ENCODE measurements around the gene LRCH3.

LRCH3 gene

DNA sequence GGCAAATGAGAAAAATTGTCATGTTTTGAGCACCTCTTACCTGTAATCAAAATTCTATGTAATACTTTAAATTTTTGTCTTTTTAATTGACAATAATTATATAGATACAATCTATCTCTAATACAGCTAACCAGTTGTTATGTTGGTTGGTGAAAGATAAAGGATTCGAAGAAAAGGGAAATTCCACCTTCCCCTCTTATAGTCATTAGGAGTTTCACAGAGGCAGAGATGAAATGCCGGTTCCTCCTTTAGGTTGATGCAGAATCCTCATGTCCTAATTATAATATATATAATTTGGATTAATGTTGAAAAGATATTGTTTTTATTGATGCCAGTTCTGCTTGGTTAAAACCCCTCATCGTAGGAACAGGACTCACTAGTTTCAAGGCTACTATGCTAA lies 67.1 kb downstream of the LRCH3 start:
- TF ChIP-seq, protein P1, sequence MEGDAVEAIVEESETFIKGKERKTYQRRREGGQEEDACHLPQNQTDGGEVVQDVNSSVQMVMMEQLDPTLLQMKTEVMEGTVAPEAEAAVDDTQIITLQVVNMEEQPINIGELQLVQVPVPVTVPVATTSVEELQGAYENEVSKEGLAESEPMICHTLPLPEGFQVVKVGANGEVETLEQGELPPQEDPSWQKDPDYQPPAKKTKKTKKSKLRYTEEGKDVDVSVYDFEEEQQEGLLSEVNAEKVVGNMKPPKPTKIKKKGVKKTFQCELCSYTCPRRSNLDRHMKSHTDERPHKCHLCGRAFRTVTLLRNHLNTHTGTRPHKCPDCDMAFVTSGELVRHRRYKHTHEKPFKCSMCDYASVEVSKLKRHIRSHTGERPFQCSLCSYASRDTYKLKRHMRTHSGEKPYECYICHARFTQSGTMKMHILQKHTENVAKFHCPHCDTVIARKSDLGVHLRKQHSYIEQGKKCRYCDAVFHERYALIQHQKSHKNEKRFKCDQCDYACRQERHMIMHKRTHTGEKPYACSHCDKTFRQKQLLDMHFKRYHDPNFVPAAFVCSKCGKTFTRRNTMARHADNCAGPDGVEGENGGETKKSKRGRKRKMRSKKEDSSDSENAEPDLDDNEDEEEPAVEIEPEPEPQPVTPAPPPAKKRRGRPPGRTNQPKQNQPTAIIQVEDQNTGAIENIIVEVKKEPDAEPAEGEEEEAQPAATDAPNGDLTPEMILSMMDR (IDR thresholded peaks at IDR 0.05; ENCODE audit: low read depth, low read length), result no peak
- no peak overlapping the region for H3K4me3 ChIP-seq (replicated peaks in 1 of 2; ENCODE audit: low read depth in 2 of 2, low read length in 2 of 2)
- no peak for DNase-seq (ENCODE audit: low read depth in 2 of 2)

DNA sequence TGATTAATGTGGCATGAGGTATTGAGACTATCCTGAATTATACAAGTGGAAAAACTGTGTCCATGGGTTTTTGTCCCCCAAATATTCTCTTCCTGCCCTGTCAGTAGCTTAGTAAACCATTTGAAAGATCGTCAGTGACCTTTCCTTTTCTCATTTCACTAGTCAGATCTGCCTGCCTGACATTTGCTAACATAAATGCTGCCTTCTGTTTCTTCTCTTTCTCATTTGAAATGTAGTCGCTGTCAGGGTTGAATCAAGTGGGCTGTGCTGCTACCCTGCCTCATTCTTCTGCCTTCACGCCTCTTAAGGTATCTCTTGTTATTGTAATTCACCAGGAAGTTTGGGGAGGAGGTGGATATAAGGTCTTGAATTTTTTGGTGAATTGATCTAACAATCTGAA lies 67.5 kb downstream of the LRCH3 start:
- no peak overlapping the region for H3K4me3 ChIP-seq (replicated peaks in 1 of 2; ENCODE audit: low read depth in 2 of 2, low read length in 2 of 2)
- no peak for DNase-seq (ENCODE audit: low read depth in 2 of 2)
- TF ChIP-seq, protein P1 (IDR thresholded peaks at IDR 0.05; ENCODE audit: low read depth, low read length), result no peak

DNA sequence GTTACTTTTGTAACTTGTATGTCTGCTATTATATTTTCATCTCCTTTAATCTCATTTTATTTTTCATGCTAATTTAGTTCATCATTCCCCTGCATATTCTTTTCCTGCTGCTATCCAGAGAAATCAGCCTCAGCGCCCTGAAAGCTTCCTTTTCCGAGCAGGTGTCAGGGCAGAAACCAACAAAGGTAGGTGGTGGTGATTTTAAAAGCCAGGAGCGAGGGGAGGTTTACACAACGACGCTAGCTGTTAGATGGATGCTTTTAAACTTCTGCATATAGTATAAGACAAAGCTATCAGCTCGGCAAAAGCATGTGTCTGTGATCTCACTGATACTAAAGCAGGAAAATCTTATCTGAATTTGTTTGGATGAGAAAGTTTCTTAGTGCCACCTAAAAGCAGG lies 75.0 kb downstream of the LRCH3 start:
- TF ChIP-seq, protein P1 (IDR thresholded peaks at IDR 0.05; ENCODE audit: low read depth, low read length), result no peak
- no peak overlapping the region for H3K4me3 ChIP-seq (replicated peaks in 1 of 2; ENCODE audit: low read depth in 2 of 2, low read length in 2 of 2)
- no peak for DNase-seq (ENCODE audit: low read depth in 2 of 2)

DNA sequence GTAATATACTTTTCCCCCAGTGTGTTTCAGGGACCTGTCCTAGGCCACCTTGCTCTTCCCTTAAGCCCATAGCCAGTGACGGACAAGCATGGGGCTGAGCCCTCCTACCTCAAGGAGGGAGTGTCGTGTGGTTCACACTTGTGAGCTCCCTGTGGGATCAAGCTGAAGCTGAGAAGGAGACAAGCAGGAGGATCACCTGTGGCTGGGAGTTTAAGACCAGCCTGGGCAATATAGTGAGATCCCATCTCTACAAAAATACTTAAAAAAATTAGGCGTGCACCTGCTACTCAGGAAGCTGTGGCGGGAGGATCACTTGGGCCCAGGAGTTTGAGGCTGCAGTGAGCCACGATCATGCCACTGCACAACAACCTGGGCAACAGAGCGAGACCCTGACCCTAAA lies 82.3 kb downstream of the LRCH3 start:
- no peak for DNase-seq (ENCODE audit: low read depth in 2 of 2)
- no peak overlapping the region for H3K4me3 ChIP-seq (replicated peaks in 1 of 2; ENCODE audit: low read depth in 2 of 2, low read length in 2 of 2)
- TF ChIP-seq, protein P1 (IDR thresholded peaks at IDR 0.05; ENCODE audit: low read depth, low read length), result no peak

DNA sequence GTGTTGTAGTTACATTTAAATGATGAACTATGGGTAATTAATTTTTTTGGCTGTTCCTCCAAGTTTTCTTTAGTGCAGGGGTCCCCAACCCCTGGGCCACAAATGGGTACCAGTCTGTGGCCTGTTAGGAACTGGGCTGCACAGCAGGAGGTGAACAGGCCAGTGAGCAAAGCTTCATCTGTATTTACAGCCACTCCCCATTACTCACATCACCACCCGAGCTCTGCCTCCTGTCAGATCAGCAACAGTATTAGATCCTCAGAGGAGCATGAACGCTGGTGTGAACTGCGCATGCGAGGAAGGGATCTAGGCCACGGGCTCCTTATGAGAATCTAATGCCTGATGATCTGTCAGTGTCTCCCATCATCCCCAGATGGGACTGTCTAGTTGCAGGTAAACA lies 83.0 kb downstream of the LRCH3 start:
- TF ChIP-seq, protein P1 (IDR thresholded peaks at IDR 0.05; ENCODE audit: low read depth, low read length), result no peak
- DNase-seq (ENCODE audit: low read depth in 2 of 2), result no peak
- H3K4me3 ChIP-seq (replicated peaks in 1 of 2; ENCODE audit: low read depth in 2 of 2, low read length in 2 of 2), result no peak overlapping the region

DNA sequence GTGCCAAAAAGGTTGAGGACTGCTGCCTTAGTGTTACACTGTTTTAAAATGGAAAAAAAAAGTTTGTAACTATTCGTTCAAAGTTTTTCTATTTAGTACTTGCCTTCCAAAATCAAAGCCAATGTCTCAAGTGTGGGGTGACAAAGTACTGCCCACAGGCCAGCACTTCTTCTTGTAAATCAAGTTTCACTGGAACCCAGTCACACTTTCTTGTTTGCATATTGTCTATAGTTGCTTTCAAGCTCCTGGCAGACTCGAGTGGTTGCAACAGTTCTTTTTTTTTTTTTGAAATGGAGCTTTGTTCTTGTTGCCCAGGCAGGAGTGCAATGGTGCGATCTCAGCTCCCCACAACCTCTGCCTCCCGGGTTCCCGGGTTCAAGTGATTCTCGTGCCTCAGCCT lies 83.6 kb downstream of the LRCH3 start:
- TF ChIP-seq, protein P1 (IDR thresholded peaks at IDR 0.05; ENCODE audit: low read depth, low read length), result no peak
- DNase-seq (ENCODE audit: low read depth in 2 of 2), result no peak
- no peak overlapping the region for H3K4me3 ChIP-seq (replicated peaks in 1 of 2; ENCODE audit: low read depth in 2 of 2, low read length in 2 of 2)

DNA sequence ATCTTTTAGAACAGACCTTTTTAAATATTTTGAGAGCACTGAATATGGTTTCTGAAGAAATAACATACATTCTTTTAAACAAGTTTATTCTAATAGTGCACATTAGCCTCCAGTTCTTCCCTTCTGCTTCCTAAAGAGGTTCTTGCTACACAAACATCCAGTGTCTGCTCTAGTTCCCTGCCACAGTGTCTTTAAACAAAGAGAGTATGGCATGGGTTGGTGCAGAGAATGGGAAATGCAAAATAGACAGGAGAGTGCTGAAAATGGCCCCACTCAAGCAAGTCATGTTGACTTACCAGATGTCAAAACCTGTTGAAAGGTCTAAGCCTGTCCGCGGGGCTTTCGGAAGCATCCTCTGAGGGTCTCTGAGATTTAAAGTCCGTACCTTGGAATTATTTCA lies 86.8 kb downstream of the LRCH3 start:
- no peak for DNase-seq (ENCODE audit: low read depth in 2 of 2)
- TF ChIP-seq, protein P1 (IDR thresholded peaks at IDR 0.05; ENCODE audit: low read depth, low read length), result no peak
- no peak overlapping the region for H3K4me3 ChIP-seq (replicated peaks in 1 of 2; ENCODE audit: low read depth in 2 of 2, low read length in 2 of 2)

Data from cardiac fibroblast (primary cell).